GM19328 (cell line): Measurements from ENCODE around the gene SGK1.
"Not testable (repeated sequence)": the region's sequence is repeated elsewhere in the genome, so short reads cannot be mapped to it uniquely, and the experiment has no call there.

ENCODE experiments used
- ATAC-seq: cut with Tn5 transposase; IDR thresholded peaks from one replicate; pipeline ENCODE4 v1.9.1; 2021; ENCODE audit warnings: mild to moderate bottlenecking, moderate library complexity; ENCODE audit not compliant: unreplicated experiment

SGK1 gene

DNA sequence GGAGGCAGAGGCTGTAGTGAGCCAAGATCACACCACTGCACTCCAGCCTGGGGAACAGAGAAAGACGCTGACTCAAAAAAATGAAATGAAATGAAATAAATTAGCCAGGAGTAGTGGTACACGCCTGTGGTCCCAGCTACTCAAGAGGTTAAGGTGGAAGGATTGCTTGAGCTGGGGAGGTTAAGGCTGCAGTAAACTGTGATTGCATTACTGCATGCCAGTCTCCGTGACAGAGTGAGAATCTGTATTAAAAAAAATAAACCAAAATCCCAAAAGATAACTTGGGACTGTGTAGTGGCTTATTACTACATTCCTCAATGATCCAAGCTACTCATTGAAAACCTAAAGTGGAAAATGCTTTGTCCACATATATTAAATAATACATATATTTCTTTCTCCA, 87.0 kb downstream of the SGK1 start:
- ATAC-seq: no peak

DNA sequence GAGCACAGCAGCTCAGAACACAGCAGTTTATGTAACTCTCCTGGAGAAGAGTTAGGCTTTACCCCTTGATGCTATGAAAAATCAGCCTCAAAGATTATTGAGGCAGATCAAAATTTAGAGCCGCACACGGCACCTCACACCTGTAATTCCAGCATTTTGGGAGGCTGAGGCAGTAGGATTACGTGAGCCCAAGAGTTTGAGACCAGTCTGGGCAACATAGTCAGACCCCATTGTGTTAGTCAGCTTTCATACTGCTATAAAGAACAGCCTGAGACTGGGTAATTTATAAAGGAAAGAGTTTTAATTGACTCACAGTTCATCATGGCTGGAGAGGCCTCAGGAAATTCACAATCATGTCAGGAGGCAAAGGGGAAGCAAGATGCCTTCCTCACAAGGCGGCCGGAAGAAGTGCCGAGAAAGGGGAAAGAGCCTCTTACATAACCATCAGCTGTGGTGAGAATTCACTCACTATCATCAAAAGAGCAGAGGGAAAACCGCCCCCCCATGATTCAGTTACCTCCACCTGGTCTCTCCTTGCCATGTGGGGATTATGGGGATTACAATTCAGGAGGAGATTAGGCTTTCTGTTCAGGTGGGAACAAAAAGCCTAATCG, 87.7 kb downstream of the SGK1 start:
- ATAC-seq: no peak

DNA sequence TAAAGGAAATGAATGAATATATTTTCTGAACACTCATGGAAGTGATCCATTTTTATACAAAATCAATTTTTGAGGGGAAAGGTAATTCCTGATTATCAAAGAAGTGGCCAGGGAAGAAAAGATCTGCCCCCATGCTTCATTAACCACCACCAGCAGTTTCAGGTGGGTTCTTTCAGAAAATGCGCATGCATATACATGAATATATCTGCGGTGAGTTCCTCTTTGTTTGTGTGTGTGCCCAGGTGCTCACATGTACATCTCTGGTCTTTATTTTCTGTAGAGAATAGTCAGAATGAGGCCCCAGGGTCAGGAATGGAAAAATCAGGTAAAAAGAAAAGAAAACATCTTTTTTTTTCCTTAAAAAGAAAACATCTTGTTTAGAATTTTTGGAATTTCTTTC, 88.4 kb downstream of the SGK1 start:
- no peak for ATAC-seq

DNA sequence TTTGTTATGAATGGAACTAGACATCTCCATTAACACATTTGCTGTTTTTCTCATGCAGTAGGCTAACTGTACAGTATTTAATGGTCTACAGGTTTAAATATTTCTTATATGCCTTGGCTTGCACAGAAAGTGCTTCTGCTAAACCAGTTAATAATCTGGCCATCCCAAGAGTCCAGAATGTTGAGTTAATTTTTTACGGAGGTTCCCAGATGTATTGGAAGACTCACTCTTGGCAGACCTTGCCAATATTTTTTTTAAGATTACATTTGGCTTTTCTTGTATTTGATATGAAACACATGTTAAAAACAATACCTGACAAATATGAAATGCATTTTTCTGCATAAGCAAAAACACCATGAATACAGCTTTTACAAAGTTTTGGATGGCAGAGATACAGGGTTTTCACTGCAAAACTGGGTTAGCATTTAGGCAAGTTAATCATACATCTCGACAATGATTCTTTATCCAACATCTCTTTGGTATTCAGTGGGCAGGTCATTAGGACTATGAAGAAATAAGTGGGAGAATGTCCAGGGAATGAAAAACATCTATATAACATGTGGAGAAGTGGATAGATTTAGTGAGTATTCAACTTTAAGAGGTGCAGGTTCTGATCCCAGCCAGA, 94.0 kb downstream of the SGK1 start:
- no peak for ATAC-seq

DNA sequence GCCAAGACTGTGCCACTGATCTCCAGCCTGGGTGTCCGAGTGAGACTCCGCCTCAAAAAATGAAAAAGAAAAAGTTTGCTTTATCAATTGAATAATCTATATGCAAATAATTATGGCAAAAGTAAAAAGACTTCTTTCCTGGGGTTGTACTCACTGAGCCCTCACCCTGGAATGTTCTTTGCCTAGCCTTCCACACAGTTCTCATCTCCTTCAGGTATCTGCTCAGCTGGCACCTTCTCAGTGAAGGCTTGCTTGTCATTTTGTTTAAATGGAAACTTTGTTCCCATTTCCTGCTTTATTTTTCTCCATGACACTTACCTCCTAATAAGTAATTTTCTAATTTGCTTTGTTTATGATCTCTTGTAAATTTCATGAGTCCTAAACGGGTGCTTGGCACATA, 96.7 kb downstream of the SGK1 start:
- ATAC-seq: no peak

DNA sequence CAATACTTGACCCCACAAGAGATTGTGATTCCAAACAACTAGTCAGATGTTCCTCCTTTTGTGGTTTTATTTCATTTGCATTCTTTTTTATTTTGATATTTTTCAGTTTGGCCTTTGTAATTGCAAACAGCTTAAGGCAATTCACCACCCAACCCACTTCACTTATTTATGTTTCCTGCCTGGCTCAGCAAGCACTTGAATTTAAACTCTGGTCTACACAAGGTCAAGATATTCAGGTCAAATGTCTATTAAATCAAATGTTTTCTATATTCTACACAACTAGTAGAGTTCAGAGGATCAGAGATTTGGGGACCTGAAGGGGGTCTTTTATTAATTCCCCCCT, 100.1 kb downstream of the SGK1 start:
- ATAC-seq: no peak

DNA sequence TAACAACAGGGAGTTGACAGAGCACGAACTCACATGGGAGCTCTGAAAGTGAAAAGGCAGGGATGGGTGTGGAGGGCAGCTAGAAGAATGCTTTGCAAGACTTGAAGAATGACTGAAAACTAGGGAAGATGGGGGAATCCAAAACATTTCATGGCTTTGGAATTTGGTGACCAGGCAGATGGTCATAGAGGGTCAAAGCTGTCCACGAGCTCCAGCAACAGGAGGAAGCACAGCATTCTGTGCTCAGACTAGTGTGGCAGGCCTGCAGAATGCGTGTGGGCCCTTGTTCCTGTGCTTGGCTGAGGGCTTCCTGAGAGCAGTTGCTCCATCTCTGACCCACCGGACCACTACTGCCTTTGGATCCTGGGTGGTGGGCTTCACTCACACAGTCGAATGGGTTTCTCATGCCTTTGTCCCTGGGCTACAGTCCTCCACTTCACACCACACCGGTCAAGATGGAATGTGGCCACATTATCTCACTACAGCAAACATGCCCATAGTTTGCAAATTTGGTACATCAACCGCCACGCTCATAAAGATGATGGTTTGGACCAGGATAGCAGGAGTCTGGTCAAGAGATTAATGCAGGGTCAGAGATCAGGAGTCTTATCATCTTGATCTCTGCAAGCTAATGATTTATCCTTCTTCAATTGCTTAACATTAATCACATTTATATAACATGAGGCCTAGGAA, 100.7 kb downstream of the SGK1 start:
- no peak for ATAC-seq

DNA sequence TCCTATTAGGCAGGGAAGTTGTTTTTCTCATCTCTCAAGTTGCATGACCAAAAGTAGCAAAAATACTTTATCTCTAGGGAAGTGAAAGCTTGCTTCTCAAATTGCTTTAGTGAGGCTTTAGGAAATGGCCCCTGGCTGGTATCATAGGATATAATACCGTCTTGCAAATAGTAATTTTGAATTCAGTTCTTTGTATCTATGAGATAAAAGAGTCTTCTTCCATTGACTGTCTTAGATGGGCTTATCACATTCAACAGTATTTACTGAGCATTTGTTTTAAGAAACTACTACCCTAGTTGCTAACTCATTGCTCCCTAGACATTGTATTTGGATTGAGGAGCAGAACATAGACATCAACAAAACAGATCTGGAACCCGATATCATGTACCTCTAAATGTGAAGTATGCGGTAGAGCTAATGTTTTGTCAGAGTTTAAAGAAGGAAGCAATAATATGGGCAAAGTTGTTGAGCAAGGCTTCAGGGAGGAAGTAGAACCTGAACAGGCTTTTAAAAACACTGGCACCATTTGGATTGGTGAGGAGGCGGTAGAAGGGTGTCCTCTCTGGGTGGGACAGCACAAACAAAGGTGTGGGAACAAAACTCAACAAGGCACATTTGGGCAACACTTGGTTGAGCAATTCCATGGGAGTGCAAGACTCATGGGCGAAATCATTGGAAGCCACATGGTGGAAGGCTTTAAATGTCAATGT, 101.5 kb downstream of the SGK1 start:
- ATAC-seq: no peak

DNA sequence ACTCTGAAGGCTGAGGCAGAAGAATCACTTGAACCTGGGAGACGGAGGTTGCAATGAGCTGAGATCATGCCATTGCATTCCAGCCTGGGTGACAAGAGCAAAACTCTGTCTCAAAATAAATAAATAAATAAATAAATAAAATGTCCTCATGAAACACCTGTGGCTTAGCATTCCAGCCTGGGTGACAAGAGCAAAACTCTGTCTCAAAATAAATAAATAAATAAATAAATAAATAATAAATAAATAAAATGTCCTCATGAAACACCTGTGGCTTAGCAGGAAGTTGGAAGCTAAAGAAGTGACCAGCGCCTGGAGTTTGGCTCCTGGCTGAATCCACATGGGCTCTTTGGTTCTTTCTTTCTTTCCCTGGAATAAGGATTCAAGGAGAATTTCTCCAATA, 104.5 kb downstream of the SGK1 start:
- not testable (repeated sequence) for ATAC-seq

DNA sequence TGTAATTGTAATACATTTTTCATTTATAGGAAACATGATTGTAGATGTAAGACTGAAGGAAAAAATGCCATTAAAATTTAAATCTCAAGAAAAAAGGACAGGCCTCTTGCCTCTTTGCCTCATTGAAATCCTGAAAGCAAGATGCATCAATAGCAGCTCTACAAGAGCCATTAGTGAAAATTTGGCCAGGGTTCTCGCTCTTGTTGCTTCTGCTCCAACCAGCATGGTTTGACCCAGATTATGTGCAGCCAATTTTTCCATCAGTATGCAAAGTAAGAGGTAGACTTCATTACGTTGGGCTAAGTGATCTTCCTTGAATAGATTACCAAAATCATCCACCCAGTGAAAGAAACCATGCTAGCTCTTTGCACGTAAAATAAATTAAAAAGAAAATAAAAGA, 106.6 kb downstream of the SGK1 start:
- ATAC-seq: no peak

DNA sequence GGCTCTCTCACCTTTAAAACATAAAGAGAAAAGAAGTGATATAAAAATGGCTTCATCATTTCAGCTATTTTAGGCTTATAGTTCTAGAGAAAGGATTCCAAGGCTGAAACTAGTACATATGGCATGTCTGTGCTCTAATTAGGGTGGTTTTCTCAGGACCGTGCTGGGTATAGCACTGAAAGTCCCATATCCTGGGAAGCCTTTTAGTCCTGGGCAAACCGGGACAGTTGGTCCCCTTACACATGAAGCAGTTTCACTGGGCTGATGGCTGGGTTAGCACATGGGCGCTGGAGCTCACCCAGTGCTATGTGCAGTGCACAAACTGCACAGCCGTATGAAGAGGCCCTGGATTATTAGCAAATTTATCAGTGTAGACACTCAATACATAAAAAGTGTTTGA, 110.5 kb downstream of the SGK1 start:
- no peak for ATAC-seq

DNA sequence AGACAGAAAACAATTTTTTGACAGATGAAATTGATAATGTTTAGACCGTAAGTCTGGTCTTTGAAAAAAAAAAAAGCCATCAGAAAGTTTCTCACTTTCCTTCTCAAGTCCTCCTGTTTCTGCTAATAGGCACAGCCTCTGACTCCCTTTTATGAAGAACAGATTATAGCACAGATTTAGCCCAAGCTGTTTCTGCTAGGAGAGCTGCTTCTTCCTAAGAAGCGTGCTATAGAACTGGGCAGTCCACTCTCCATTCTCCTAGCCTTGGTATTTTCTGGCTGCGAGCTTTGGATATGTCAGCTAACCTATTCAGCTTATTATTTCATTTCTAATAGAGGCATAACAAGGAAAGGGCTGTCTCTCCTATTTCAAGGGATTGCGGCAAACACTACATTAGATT, 112.5 kb downstream of the SGK1 start:
- ATAC-seq: no peak

DNA sequence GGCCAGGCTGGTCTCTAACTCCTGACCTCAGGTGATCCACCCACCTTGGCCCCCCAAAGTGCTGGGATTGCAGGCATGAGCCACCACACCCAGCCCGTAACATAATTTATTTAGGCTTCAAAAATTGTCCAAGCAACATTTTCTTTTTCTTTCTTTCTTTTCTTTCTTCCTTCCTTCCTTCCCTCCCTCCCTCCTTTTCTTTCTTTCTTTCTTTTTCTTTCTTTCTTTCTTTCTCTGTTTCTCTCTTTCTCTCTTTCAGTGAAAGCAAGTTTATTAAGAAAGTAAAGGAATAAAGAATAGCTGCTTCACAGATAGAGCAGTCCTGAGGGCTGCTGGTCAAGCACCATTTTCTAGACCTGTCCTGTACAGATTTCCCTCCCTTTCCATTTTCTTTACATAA, 113.2 kb downstream of the SGK1 start:
- not testable (repeated sequence) for ATAC-seq

DNA sequence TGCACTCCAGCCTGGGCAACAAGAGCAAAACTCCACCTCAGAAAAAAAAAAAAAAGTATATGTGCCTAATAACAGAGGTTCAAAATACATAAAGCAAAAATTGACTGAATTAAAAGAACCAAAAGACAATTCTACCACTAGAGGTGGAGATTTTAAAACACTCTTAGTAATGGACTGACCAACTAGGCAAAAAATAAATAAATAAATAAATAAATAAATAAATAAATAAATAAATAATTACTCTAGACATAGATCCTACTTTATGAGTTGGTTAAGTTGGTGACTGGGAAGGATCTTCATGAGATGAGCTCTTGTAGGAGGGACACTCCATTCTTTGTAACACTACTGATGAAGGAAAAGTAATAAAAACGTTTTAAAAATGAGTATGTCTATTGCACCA, 113.9 kb downstream of the SGK1 start:
- no peak for ATAC-seq

DNA sequence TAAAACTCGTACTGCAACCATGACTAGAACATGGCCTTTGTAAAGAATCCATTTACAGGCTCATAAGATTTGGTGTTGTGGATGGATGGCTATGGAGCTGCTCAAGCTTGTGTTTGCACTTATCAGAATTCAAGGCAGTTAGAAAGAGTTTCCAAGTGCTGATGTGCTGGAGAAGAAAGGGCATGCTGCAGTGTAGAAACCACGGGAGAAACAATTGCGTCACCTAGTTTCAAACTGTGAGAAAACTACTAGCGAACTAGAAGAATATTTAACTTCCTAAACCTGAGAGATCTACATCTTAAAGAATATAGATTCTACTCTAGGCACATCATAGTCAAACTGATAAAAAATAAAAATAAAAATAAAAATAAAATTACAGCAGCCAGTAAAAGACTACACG, 116.2 kb downstream of the SGK1 start:
- ATAC-seq: no peak

DNA sequence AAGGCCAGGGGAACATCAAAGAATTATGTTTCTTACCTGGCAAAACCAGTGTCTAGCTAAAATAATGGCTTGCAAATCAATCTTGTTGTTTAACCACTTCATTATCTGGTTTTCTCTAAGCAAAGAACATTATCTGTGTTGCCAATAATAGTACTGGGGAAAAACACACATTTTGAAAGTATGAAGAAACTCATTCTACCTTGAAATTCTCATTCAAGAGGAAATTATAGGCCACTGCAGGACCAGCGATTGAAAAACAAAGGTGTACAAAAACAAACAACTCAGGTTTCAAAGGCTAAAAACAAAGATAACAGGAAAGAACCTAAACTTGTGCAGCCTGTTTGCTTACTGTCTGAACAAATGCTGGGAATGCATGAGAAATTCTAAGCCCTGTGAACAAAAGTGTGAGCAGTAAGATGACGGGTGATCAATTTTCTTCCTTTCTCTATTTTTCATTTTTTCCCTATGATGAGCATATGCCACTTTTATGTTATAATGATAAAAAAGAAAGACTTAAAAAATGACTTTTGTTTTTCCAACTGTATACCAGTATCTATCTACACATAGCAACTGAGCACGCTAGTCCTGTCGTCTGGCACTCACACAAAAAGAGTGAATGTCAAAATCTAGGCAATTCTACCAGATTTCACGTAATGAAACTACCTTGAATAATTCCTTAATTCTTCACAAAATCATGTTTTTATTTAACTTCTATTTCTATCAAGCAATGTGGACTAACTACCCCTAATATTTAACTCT, 117.9 kb downstream of the SGK1 start:
- ATAC-seq: no peak

DNA sequence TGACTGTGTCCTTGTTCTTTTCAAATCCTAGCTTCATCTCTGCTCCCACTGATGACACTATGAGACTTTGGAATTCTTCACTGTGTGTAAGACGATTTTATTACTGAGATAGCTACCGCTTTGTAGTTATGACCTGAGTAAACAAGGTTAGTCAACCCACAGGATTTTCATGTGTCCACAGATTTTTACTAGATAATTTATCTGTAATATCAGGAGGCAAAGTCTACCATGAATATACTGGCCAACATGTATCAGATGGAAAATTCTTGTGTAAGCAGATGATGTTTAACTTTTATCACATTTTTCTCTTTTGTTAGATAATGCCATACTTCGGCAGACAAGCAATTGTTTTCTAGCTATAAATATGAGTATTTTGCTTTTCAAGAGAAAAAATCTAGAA, 119.8 kb downstream of the SGK1 start:
- no peak for ATAC-seq

DNA sequence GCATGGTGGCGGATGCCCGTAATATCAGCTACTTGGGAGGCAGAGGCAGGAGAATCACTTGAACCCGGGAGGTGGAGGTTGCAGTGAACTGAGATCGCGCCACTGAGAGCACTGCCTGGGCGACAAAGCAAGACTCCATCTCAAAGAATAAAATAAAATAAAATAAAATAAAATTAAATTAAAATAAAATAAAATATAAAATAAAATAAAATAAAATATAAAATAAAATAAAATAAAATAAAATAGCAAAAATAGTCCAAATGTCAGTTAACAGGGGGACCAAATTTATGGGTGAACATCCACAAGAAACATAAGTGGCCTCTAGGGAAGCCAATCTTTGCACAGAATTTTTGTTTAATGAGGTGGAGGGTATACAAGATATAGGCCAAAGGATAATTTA, 120.2 kb downstream of the SGK1 start:
- ATAC-seq: not testable (repeated sequence)

DNA sequence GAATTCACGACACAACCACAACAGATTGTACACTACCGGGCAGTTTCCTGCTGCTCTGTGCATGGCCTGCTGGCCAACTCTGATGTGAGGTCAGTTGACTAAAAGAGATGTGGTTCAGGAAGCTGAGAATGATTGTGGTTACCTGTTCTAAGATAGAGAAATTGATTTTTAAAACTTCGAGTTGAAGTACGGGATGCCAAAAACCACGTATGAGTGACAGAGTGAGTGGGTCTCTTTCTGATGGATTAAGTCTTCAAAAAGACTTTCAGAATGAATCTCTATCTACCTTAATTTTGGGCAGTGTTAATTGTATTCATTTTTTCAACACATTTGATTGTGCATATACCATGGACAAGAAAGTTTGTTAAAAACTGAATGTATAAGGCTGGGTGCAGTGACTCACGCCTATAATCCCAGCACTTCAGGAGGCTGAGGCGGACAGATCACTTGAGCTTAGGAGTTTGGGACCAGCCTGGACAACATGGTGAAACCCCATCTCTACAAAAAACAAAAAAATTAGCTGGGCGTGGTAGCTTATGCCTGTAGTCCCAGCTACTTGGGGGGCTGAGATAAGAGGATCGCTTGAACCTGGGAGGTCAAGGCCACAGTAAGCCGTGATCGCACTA, 121.2 kb downstream of the SGK1 start:
- ATAC-seq: no peak

DNA sequence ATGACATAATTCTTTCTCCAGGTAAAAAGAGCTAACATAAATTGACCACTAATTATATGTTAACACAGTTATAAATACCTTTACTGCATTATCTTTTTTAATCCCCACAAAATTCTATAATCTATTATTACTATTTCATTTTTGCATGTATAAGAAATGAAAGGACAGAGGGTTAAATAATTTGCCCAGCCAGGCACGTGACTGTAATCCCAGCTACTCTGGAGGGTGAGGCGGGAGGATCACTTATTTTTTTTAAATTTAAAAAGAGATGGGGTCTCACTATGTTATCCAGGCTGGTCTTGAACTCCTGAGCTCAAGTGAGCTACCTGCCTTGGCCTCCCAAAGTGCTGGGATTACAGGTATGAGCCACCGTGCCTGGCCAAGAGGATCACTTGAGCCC, 121.9 kb downstream of the SGK1 start:
- no peak for ATAC-seq
